ENCODE data around the gene MIOS.

- TF ChIP-seq ZFP69B (tag by site-specific recombination; IDR thresholded peaks at IDR 0.05) (no peak), ZNF311 (tag by site-specific recombination; IDR thresholded peaks at IDR 0.05; ENCODE audit: borderline replicate concordance) (no peak), CTCF (tag by site-specific recombination; IDR thresholded peaks at IDR 0.05) (peak; percentile 44), ZFP3 (tag by site-specific recombination; IDR thresholded peaks at IDR 0.05; ENCODE audit: low read depth) (no peak), GLIS2 (tag by site-specific recombination; IDR thresholded peaks at IDR 0.05) (no peak), WT1 (tag by site-specific recombination; IDR thresholded peaks at IDR 0.05) (no peak), REST (tag by site-specific recombination; IDR thresholded peaks at IDR 0.05) (no peak), SP7 (tag by site-specific recombination; IDR thresholded peaks at IDR 0.05) (no peak), ZNF175 (tag by site-specific recombination; IDR thresholded peaks at IDR 0.05) (no peak), GLI4 (tag by site-specific recombination; IDR thresholded peaks at IDR 0.05) (no peak), ZNF121 (tag by site-specific recombination; IDR thresholded peaks at IDR 0.05) (no peak), ZNF146 (tag by site-specific recombination; IDR thresholded peaks at IDR 0.05) (no peak), PBX3 (CRISPR knock-in tag; IDR thresholded peaks at IDR 0.05) (no peak)
These were observed 87.0 kb downstream of the MIOS start for GRCh38 chr7:7653593-7654187.
